ENCODE data around the gene NSUN4. TPM values are rescaled to one million over a fixed set of nuclear protein-coding genes. Genes with fewer than 3 reads are reported as not detected.
"Not testable (repeated sequence)": the region's sequence is repeated elsewhere in the genome, so short reads cannot be mapped to it uniquely, and the experiment has no call there.

NSUN4 gene
- total RNA-seq, 2 experiments from 2014 or later = 29.1 to 29.9 TPM

GRCh38 chr1:46343705-46344104 is 3.1 kb downstream of the NSUN4 start:
- no peaks in the 10 kb centered on the region for H3K27me3 Mint-ChIP-seq
- H3K36me3 Mint-ChIP-seq = peaks cover 37% of the 10 kb centered on the region
- ChIA-PET POLR2A (no interaction called here), CTCF (interaction anchor here (0.7 kb wide), 1 partner anchor 41 kb away, joined by 3 read pairs; the partner anchor contains the start of genes LRRC41 and UQCRH)
- intact Hi-C loops (cut with micrococcal nuclease) = loop anchor here (10.0 kb wide), 1 partner anchor 261 kb away; the partner anchor contains the start of gene MKNK1
- no peak overlapping the region for H3K27ac Mint-ChIP-seq
- no peak overlapping the region for H3K4me3 Mint-ChIP-seq
- no peaks in the 10 kb centered on the region for H3K9me3 Mint-ChIP-seq
- no peak for DNase-seq
- peaks cover 55% of the 10 kb centered on the region for H3K4me1 Mint-ChIP-seq (ENCODE audit: low read depth)

DNA sequence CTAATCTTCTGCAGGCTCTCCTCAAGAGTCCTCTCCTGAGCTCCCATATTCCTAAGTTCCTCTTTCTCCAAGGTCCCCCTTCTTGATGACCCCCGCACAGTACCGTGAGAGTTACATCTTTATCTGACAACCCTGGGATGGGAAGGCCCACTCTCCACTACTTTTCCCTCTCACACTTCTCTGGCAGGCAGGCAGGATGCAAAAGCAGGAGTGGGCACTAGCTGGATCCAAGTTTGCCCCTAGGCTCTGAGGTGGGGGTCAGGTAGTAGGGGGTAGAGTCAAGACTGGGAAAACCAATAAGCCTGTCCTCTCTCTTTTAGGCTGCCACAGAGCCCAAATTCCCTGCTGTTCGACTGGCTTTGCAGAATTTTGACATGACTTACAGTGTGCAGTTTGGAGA is 3.9 kb downstream of the NSUN4 start:
- Mint-ChIP-seq H3K27ac (no peak overlapping the region), H3K4me3 (no peak overlapping the region)
- POLR2A ChIA-PET = interaction anchor here (1.2 kb wide), 1 partner anchor 9 kb away, joined by 3 read pairs; no protein-coding TSS in a partner anchor

DNA sequence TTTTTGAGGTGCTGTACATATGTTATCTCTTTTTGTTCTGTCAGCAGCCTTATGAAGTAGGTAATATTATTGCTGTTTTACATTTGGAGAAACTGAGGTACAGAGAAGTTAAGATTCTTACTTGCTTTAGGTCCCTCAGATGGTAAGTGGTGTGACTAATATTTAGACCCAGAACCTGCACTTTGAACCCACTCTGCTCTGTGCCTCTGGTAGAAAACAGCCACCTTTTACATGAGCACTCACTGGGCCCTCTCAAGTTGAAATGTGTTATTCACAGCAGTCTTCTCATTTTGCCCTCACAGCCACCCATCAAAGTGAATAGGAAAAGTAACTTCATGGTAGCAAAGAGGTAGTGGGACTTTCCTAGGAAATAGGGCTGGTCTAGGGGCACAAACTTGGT is 4.7 kb downstream of the NSUN4 start:
- Mint-ChIP-seq H3K4me1 (ENCODE audit: low read depth) (peaks cover 48% of the 10 kb centered on the region), H3K4me3 (no peak overlapping the region), H3K27ac (peak overlapping the region; percentile 13), H3K36me3 (peaks cover 49% of the 10 kb centered on the region), H3K9me3 (no peaks in the 10 kb centered on the region), H3K27me3 (no peaks in the 10 kb centered on the region)
- DNase-seq = no peak
- ChIA-PET POLR2A (interaction anchor here (1.2 kb wide), 1 partner anchor 8 kb away, joined by 3 read pairs; no protein-coding TSS in a partner anchor), CTCF (interaction anchor here (1.5 kb wide), 1 partner anchor 42 kb away, joined by 5 read pairs; the partner anchor contains the start of genes LRRC41 and UQCRH)
- intact Hi-C loops (cut with micrococcal nuclease) = loop anchor here (10.0 kb wide), 1 partner anchor 260 kb away; the partner anchor contains the start of gene MKNK1

More for the DNA sequence above, 3.9 kb downstream of the NSUN4 start:
- no peaks in the 10 kb centered on the region for H3K27me3 Mint-ChIP-seq
- CTCF ChIA-PET = interaction anchor here (1.5 kb wide), 1 partner anchor 41 kb away, joined by 5 read pairs; the partner anchor contains the start of genes LRRC41 and UQCRH
- intact Hi-C loops (cut with micrococcal nuclease) = loop anchor here (10.0 kb wide), 1 partner anchor 260 kb away; the partner anchor contains the start of gene MKNK1
- no peaks in the 10 kb centered on the region for H3K9me3 Mint-ChIP-seq
- no peak for DNase-seq
- H3K4me1 Mint-ChIP-seq (ENCODE audit: low read depth) = peaks cover 50% of the 10 kb centered on the region
- peaks cover 41% of the 10 kb centered on the region for H3K36me3 Mint-ChIP-seq

DNA sequence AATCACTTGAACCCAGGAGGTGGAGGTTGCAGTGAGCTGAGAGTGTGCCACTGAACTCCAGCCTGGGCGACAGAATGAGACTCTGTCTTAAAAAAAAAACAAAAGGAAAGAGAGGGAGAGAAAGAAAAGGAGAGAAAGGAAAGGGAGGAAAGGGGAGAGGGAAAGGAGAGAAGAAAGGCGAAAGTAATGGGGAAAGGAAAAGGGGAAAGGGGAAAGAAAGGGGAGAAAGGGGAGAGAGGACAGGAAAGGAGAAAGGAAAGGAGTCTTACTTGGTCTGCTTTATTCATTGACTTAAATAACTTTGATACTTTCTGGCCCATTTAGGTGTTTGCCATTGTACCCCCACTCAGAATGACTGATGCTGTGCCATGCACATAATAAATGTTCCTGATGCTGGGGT is 11.8 kb downstream of the NSUN4 start:
- Mint-ChIP-seq H3K27me3 (no peaks in the 10 kb centered on the region), H3K9me3 (no peaks in the 10 kb centered on the region), H3K4me3 (no peak overlapping the region), H3K27ac (no peak overlapping the region), H3K4me1 (ENCODE audit: low read depth) (peaks cover 8% of the 10 kb centered on the region), H3K36me3 (peaks cover 42% of the 10 kb centered on the region)
- ChIA-PET POLR2A (no interaction called here), CTCF (interaction anchor here (0.9 kb wide), 1 partner anchor 12 kb away, joined by 4 read pairs; the partner anchor contains the start of gene NSUN4)
- DNase-seq = no peak
- intact Hi-C loops (cut with micrococcal nuclease) = no loop called here

GRCh38 chr1:46355920-46356319 is 15.3 kb downstream of the NSUN4 start:
- peaks cover 30% of the 10 kb centered on the region for H3K36me3 Mint-ChIP-seq
- H3K9me3 Mint-ChIP-seq; DNase-seq; H3K4me3 Mint-ChIP-seq; H3K27me3 Mint-ChIP-seq; H3K27ac Mint-ChIP-seq; intact Hi-C loops (cut with micrococcal nuclease); H3K4me1 Mint-ChIP-seq (ENCODE audit: low read depth); POLR2A ChIA-PET: not testable (repeated sequence)
- CTCF ChIA-PET = interaction anchor here (0.7 kb wide), 1 partner anchor 62 kb away, joined by 3 read pairs; no protein-coding TSS in a partner anchor

DNA sequence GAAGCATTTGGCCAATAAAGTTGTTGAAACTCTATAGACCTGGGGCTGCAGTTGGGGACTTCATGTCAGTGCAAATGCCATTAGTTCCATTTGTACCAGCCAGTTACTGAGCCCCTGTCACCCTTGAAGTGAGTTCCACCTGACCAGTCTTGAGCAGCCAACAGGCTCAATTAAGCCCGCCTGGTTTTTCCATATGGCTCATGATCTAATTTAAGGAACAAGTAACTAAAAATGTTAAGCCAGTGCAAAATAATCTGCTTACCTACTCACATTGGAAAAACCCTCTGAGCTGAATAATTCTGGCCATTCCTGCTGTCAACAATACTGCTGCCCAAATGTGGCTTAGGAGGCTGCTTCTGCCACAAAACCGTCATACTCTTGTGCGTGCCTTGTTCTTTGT is 21.6 kb downstream of the NSUN4 start:
- Mint-ChIP-seq H3K36me3 (peaks cover 31% of the 10 kb centered on the region), H3K4me1 (ENCODE audit: low read depth) (no peaks in the 10 kb centered on the region), H3K9me3 (no peaks in the 10 kb centered on the region), H3K4me3 (no peak overlapping the region), H3K27ac (no peak overlapping the region), H3K27me3 (no peaks in the 10 kb centered on the region)
- no peak for DNase-seq
- ChIA-PET POLR2A (no interaction called here), CTCF (interaction anchor here (1.1 kb wide), 1 partner anchor 14 kb away, joined by 6 read pairs; no protein-coding TSS in a partner anchor)
- intact Hi-C loops (cut with micrococcal nuclease) = no loop called here

GRCh38 chr1:46363121-46363520 is 22.5 kb downstream of the NSUN4 start:
- POLR2A ChIA-PET = no interaction called here
- no peaks in the 10 kb centered on the region for H3K4me1 Mint-ChIP-seq (ENCODE audit: low read depth)
- no peak overlapping the region for H3K27ac Mint-ChIP-seq
- intact Hi-C loops (cut with micrococcal nuclease) = no loop called here
- H3K36me3 Mint-ChIP-seq = peaks cover 30% of the 10 kb centered on the region
- no peaks in the 10 kb centered on the region for H3K27me3 Mint-ChIP-seq
- CTCF ChIA-PET = no interaction called here
- no peak for DNase-seq
- H3K4me3 Mint-ChIP-seq = no peak overlapping the region
- H3K9me3 Mint-ChIP-seq = no peaks in the 10 kb centered on the region

GRCh38 chr1:46364612-46365011 is 24.0 kb downstream of the NSUN4 start:
- Mint-ChIP-seq H3K36me3 (peaks cover 30% of the 10 kb centered on the region), H3K27ac (no peak overlapping the region), H3K27me3 (no peaks in the 10 kb centered on the region), H3K4me1 (ENCODE audit: low read depth) (peaks cover 3% of the 10 kb centered on the region), H3K9me3 (no peaks in the 10 kb centered on the region), H3K4me3 (no peak overlapping the region)
- intact Hi-C loops (cut with micrococcal nuclease) = no loop called here
- no peak for DNase-seq
- POLR2A ChIA-PET = interaction anchor here (0.6 kb wide), 1 partner anchor 12 kb away, joined by 4 read pairs; no protein-coding TSS in a partner anchor
- CTCF ChIA-PET = no interaction called here

DNA sequence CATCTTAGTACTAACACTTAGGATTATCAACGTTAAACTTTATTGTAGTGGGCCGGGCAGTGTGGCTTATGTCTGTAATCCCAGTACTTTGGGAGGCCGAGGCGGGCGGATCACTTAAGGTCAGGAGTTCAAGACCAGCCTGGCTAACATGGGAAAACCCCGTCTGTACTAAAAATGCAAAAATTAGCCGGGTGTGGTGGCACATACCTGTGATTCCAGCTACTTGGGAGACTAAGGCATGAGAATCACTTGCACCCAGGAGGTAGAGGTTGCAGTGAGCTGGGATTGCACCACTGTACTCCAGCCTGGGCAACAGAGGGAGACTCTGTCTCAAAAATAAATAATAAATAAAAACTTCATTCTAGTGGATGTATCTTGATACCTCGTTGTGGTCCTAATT is 25.2 kb downstream of the NSUN4 start:
- CTCF ChIA-PET = not testable (repeated sequence)

DNA sequence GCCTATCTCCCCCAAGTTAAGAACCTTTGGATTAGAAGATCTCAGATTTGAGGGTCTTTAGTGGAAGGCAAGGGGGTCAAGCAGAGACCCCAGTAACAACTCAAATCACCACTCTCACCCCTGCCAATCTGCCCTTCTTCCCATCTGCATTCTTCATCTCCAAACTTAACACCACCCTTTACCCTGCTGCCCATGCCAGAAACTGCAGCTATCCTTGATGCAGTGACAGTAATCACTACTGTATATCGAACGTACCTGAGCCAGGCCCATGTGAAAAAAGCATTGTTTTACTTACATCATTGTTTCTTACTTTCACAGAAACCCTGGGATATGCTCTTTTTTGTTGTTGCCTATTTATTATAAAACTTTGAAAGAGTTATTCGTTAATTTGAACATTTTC is 26.5 kb downstream of the NSUN4 start:
- ChIA-PET CTCF (interaction anchor here (1.0 kb wide), 1 partner anchor 18 kb away, joined by 4 read pairs; no protein-coding TSS in a partner anchor), POLR2A (no interaction called here)
- Mint-ChIP-seq H3K9me3 (no peaks in the 10 kb centered on the region), H3K27me3 (no peaks in the 10 kb centered on the region), H3K27ac (no peak overlapping the region), H3K4me3 (no peak overlapping the region), H3K36me3 (peaks cover 33% of the 10 kb centered on the region), H3K4me1 (ENCODE audit: low read depth) (peaks cover 10% of the 10 kb centered on the region)
- no peak for DNase-seq
- intact Hi-C loops (cut with micrococcal nuclease) = no loop called here

More for the DNA sequence above, 25.2 kb downstream of the NSUN4 start:
- POLR2A ChIA-PET; H3K4me3 Mint-ChIP-seq; intact Hi-C loops (cut with micrococcal nuclease); DNase-seq; H3K9me3 Mint-ChIP-seq; H3K27ac Mint-ChIP-seq; H3K4me1 Mint-ChIP-seq (ENCODE audit: low read depth); H3K27me3 Mint-ChIP-seq: not testable (repeated sequence)
- peaks cover 31% of the 10 kb centered on the region for H3K36me3 Mint-ChIP-seq

DNA sequence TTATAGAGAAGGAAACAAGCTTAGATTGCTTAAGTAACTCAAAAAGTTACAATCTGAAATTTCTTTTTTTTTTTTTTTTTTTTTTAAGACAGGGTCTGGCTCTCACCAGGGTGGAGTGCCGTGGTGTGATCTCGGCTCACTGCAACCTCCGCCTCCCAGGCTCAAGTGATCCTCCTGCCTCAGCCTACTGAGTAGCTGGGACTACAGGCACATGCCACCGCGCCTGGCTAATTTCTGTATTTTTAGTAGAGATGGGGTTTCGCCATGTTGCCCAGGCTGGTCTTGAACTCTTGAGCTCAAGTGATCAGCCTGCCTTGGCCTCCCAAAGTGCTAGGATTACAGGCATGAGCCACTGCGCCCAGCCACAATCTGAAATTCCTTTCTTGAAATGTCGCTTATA is 27.1 kb downstream of the NSUN4 start:
- DNase-seq; POLR2A ChIA-PET; intact Hi-C loops (cut with micrococcal nuclease); H3K4me1 Mint-ChIP-seq (ENCODE audit: low read depth); H3K27me3 Mint-ChIP-seq; H3K9me3 Mint-ChIP-seq; H3K27ac Mint-ChIP-seq; H3K4me3 Mint-ChIP-seq: not testable (repeated sequence)
- H3K36me3 Mint-ChIP-seq = peaks cover 34% of the 10 kb centered on the region
- CTCF ChIA-PET = interaction anchor here (0.6 to 1.0 kb wide), 2 partner anchors 19 to 29 kb away, joined by 3 to 4 read pairs; no protein-coding TSS in a partner anchor

DNA sequence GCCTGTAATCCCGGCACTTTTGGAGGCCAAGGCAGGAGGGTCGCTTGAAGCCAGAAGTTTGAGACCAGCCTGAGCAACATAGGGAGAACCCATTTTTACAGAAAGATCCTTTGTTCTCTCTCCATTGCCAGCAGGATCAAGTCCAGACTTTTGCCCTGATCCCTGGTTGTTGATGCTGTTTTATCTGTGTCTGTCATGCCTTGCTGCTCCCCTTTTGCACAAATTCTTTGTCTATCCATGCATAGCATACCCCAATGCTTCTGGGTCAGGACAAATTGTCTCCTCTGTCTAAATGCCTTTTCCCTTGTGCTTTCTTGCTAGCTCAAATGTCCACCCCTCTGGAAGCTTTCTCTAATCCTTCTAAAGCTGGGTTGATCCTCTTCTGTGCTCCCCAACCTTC is 28.2 kb downstream of the NSUN4 start:
- ChIA-PET CTCF (no interaction called here), POLR2A (no interaction called here)
- DNase-seq = no peak
- Mint-ChIP-seq H3K27ac (no peak overlapping the region), H3K4me1 (ENCODE audit: low read depth) (peaks cover 10% of the 10 kb centered on the region), H3K9me3 (no peaks in the 10 kb centered on the region), H3K4me3 (no peak overlapping the region), H3K27me3 (no peaks in the 10 kb centered on the region), H3K36me3 (peaks cover 34% of the 10 kb centered on the region)
- intact Hi-C loops (cut with micrococcal nuclease) = no loop called here
